Heart right ventricle (tissue), 16 donors: ENCODE measurements around the gene ZNF385B. TPM values are rescaled to one million over a fixed set of nuclear protein-coding genes. Genes with fewer than 3 reads are reported as not detected.

Source experiments
- ATAC-seq, 8 donors: fragments of 200-7000 bp; cut with Tn5 transposase; one replicate each; pipeline ENCODE4 v1.9.1; 2020; ENCODE audit warnings: mild to moderate bottlenecking in 8 of 8, moderate library complexity in 8 of 8, moderate number of reproducible peaks in 1 of 8
- DNase-seq, 2 donors: peaks; one replicate each; pipeline ENCODE4 v3.0.0-alpha.2; 2020
- H3K27ac ChIP-seq, 10 donors: fragments of 200-600 bp; sonication (generic) in 2 of 10; one replicate each; pipeline versions ENCODE4 v1.5.0 to v1.8.0; 2020 to 2022; ENCODE audit warnings: mild to moderate bottlenecking in 3 of 10
- H3K27me3 ChIP-seq, 7 donors: fragments of 200-600 bp; one replicate each; pipeline ENCODE4 v1.8.0; 2021 to 2022; ENCODE audit warnings: mild to moderate bottlenecking in 2 of 7
- H3K36me3 ChIP-seq, 9 donors: fragments of 200-600 bp; sonication (generic) in 1 of 9; one replicate each; pipeline versions ENCODE4 v1.5.0 to v1.8.0; 2020 to 2022; ENCODE audit warnings: mild to moderate bottlenecking in 2 of 9
- H3K4me1 ChIP-seq, 9 donors: fragments of 200-600 bp; sonication (generic) in 1 of 9; one replicate each; pipeline versions ENCODE4 v1.5.0 to v1.8.0; 2020 to 2022; ENCODE audit warnings: mild to moderate bottlenecking in 4 of 9
- H3K4me3 ChIP-seq, 10 donors: fragments of 200-600 bp; sonication (generic) in 2 of 10; one replicate each; pipeline versions ENCODE4 v1.5.0 to v1.8.0; 2020 to 2022; ENCODE audit warnings: mild to moderate bottlenecking in 7 of 10, moderate library complexity in 2 of 10
- H3K9me3 ChIP-seq, 11 donors: fragments of 200-600 bp in 10 of 11; sonication (generic) in 2 of 11; one replicate each; pipeline versions ENCODE4 v1.5.0 to v1.8.0; 2013 to 2022; ENCODE audit warnings: mild to moderate bottlenecking in 2 of 11, control low read depth in 1 of 11, moderate library complexity in 1 of 11
- WGBS, 2 donors: extraction: QIAGEN DNeasy Blood & Tissue Kit; methylation state at CpG; one replicate each; pipeline ENCODE4 v1.1.7; 2013; ENCODE audit warnings: inconsistent platforms in 1 of 2; 5-methylcytosine and 5-hydroxymethylcytosine counted together
- intact Hi-C, 10 donors: fragments of 100-400 bp; cut with DNase I; formaldehyde crosslinking; loops; one replicate each; pipeline versions ENCODE4 v1.11.1 to v1.14.2; 2022
- polyA plus RNA-seq, 2 donors: library from polyadenylated mRNA; stranded (reverse); fragments of 200-250 nt; gene quantifications; one replicate each; pipeline ENCODE4 v1.2.3, GENCODE V29; 2013
- total RNA-seq, 10 donors: library from RNA; stranded (reverse); fragmentation: NEBNext Ultra II Directional in 3 of 10; extraction: Animal tissue kit (Norgen Biotek cat#: 25700) in 3 of 10; gene quantifications; one replicate each; pipeline versions ENCODE4 v1.2.1 to v1.2.4, GENCODE V29; 2021 to 2023
- TF ChIP-seq, protein P1 (sequence below), 9 donors: fragments of 200-600 bp; sonication (generic) in 2 of 9; IDR thresholded peaks; one replicate each; pipeline versions ENCODE4 v1.5.0 to v1.8.0; 2021 to 2022; ENCODE audit warnings: antibody characterized with exemption in 9 of 9, mild to moderate bottlenecking in 5 of 9, moderate library complexity in 1 of 9
- donor health status: Arrhythmogenic right ventricular cardiomyopathy.
- donor health status: ischemic (EF 13 %, LVEDD 7.1; RV severe dilation, severe dysfunction).
- donor health status: healthy with polysubstance abuse.
- donor health status: DM: no; HTN: yes; CAD: no.
- donor health status: DM: no; HTN: no; CAD: no.
- donor health status: ischemic (EF 25% LVEDD 6.9; RV normal size, moderate dysfunction).
- donor health status: ischemic (EF 25% LVEDD 5.7; RV mildly dilated, moderate dysfunction).
- donor health status: healthy.
- donor health status: DM: yes; HTN: yes; CAD: no.
- donor health status: Ischemic cardiomyopathy.
- donor health status: ischemic (EF 35%, LVEDD 5.7; RV mildly dilated, moderate dysfunction).
- donor health status: nonischemic (EF 11% LVEDD 7.7; RV severe dilation, severe dysfunction).
- donor health status: DM: yes; HTN: yes; CAD: no.
- donor health status: PGD.
- donor health status: ischemic (EF 29% LVEDD 5.4; RV normal size, mild dysfunction).
- donor health status: nonischemic (EF 23%, LVEDD 6.1; RV moderate dilation, normal function).

The ZNF385B gene
- total and polyA plus RNA-seq, 12 donors, result 0.19 to 19.7 (median 1.7) TPM

DNA sequence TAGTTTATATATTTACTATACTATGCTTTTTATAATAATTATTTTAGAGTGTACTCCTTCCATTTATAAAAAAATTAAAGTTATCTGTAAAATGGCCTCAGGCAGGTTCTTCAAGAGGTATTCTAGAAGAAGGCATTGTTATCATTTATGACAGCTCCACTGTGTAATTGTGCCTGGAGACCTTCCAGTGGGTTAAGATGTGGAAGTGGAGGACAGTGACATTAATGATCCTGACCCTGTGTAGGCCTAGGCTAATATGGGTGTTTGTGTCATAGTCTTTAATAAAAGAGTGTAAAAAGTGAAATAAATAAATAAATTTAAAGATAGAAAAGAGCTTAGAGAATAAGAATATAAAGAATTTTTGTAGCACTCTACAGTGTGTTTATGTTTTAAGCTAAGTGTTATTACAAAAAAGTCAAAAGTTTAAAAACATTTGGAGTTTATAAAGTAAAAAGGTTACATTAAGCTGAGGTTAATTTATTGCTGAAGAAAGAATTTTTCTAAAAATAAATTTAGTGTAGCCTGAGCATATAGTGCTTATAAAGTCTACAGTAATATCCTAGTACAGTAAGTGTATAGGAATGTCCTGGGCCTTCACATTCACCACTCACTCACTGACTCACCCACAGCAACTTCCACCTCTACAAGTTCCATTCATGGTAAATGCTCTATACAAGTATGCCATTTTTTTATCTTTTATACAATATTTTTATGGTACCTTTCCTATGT, 406.8 kb downstream of the ZNF385B start:
- Histone ChIP-seq H3K27me3 (no peaks in the 10 kb centered on the region), H3K36me3 (no peaks in the 10 kb centered on the region), H3K27ac (no peak overlapping the region), H3K4me3 (no peak overlapping the region), H3K4me1 (no peaks in the 10 kb centered on the region), H3K9me3 (peaks cover 0 to 8% (median 0%) of the 10 kb centered on the region in 11 donors)
- intact Hi-C loops, result no loop called here
- no peak for DNase-seq
- TF ChIP-seq, protein P1, sequence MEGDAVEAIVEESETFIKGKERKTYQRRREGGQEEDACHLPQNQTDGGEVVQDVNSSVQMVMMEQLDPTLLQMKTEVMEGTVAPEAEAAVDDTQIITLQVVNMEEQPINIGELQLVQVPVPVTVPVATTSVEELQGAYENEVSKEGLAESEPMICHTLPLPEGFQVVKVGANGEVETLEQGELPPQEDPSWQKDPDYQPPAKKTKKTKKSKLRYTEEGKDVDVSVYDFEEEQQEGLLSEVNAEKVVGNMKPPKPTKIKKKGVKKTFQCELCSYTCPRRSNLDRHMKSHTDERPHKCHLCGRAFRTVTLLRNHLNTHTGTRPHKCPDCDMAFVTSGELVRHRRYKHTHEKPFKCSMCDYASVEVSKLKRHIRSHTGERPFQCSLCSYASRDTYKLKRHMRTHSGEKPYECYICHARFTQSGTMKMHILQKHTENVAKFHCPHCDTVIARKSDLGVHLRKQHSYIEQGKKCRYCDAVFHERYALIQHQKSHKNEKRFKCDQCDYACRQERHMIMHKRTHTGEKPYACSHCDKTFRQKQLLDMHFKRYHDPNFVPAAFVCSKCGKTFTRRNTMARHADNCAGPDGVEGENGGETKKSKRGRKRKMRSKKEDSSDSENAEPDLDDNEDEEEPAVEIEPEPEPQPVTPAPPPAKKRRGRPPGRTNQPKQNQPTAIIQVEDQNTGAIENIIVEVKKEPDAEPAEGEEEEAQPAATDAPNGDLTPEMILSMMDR (IDR thresholded peaks at IDR 0.05), result no peak
- ATAC-seq, result no peak

DNA sequence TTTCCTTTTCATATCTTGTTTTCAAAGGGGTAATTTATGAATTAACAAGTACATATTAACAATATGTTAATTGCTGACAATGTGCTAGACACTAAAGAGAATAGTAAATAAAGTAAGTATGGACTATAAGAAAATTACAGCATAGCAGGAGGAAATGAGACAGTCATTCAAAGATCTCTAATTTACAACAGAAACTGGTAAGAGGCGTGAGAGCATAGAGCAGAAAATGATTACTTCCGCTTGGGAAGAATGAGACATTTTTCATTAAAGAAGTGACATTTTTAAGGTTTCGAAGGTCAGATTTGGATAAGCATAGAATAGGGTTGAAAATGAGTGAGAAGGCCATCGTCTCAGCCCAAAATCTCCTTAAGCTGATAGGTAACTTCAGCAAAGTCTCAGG, 412.4 kb downstream of the ZNF385B start:
- H3K4me1 ChIP-seq, result peaks cover 0 to 2% (median 0%) of the 10 kb centered on the region in 9 donors
- no peak overlapping the region for H3K4me3 ChIP-seq
- no peaks in the 10 kb centered on the region for H3K27me3 ChIP-seq
- no peak overlapping the region for H3K27ac ChIP-seq
- ATAC-seq (no peak), DNase-seq (no peak)
- H3K9me3 ChIP-seq, result no peaks in the 10 kb centered on the region
- TF ChIP-seq, protein P1 (IDR thresholded peaks at IDR 0.05), result no peak
- no peaks in the 10 kb centered on the region for H3K36me3 ChIP-seq
- 89 to 91% methylated on average over 4 of the region's 4 CpGs for WGBS, 2 donors
- intact Hi-C loops, result loop anchor here in 3 of 10 donors (10.0 kb wide), 2 partner anchors 224 to 684 kb away; no protein-coding TSS in a partner anchor

DNA sequence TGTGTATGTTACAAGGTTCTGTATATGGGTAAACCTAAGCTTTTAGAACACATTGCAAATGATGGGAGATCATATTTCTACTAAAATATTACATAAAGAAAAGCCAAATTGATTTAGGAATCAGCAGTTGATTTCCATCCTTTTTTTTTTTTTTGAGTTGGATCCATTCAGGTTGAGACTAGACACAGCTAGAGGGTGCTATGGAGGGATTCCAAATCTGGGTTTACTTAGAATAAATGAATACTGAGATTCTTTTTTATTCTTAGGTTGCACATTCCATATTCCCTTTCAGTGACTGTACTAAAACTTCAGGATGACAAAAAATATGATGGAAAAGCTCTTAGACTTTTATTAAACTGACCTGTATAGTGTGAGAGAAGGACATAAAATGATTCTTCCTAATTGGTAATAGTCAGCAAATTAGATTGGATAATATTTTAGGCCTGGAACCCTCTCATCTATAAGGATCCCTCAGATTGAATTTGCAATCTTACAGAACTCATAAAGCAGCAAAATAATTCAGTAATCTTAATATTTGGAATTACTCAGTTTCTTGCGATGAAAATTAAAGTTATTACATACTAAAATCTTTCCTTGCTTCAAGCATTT, 413.5 kb downstream of the ZNF385B start:
- H3K27me3 ChIP-seq, result no peaks in the 10 kb centered on the region
- DNase-seq, result no peak
- H3K4me3 ChIP-seq, result no peak overlapping the region
- no peak for ATAC-seq
- H3K9me3 ChIP-seq, result no peaks in the 10 kb centered on the region
- WGBS, 2 donors, result 57 to 94% methylated on average over 1 of the region's 1 CpG
- intact Hi-C loops, result loop anchor here in 3 of 10 donors (10.0 kb wide), 2 partner anchors 223 to 683 kb away; no protein-coding TSS in a partner anchor
- no peak overlapping the region for H3K27ac ChIP-seq
- TF ChIP-seq, protein P1 (IDR thresholded peaks at IDR 0.05), result peak in 2 of 9 donors; percentile 12 to 18
- H3K36me3 ChIP-seq, result no peaks in the 10 kb centered on the region
- peaks cover 0 to 12% (median 0%) of the 10 kb centered on the region in 9 donors for H3K4me1 ChIP-seq

DNA sequence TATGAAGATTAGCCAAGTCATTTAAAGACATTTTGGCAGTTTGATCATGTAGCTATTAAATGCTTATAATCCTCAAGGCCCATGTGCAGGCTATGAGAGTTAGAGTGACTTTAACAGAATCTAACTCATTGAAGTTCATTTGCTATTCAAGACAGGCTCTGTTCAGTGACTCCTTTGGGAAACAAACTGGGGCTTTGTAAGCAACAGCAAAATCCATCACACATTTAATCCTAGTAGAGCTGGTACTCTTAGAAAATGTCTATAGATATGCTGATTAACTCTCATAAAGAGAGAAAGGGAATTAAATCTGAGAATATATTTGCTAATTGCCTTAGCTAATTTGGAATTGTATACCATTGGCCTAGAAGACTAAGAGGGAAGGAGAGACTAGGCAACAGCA, 414.0 kb downstream of the ZNF385B start:
- TF ChIP-seq, protein P1 (IDR thresholded peaks at IDR 0.05), result no peak
- H3K4me1 ChIP-seq, result peaks cover 0 to 12% (median 0%) of the 10 kb centered on the region in 9 donors

More for the DNA sequence above, 414.0 kb downstream of the ZNF385B start:
- DNase-seq (no peak), ATAC-seq (no peak)
- Histone ChIP-seq H3K27me3 (no peaks in the 10 kb centered on the region), H3K27ac (no peak overlapping the region), H3K9me3 (no peaks in the 10 kb centered on the region), H3K4me3 (no peak overlapping the region), H3K36me3 (no peaks in the 10 kb centered on the region)
- intact Hi-C loops, result loop anchor here in 3 of 10 donors (10.0 kb wide), 2 partner anchors 223 to 683 kb away; no protein-coding TSS in a partner anchor
